ENCODE measurements around the gene SLX4. TPM values are rescaled to one million over a fixed set of nuclear protein-coding genes. Genes with fewer than 3 reads are reported as not detected.

The SLX4 gene
- polyA plus RNA-seq, 1 experiment = 1.6 TPM

- Histone ChIP-seq H3K9me3 (ENCODE audit: control insufficient read depth, insufficient read depth, low read length) (no peaks in the 10 kb centered on the region; the same call in 1 of the 2 replicates), H3K27me3 (ENCODE audit: control insufficient read depth, insufficient read depth, low read length) (no peaks in the 10 kb centered on the region), H3K4me3 (ENCODE audit: low read depth, low read length) (no peak overlapping the region), H3K27ac (ENCODE audit: low read depth, low read length) (no peak overlapping the region)
- POLR2A ChIA-PET = no interaction called here
- DNase-seq (ENCODE audit: low read depth, low spot score) = no peak
- CTCF ChIA-PET = no interaction called here
- TF ChIP-seq CTCF (IDR thresholded peaks at IDR 0.05; ENCODE audit: low read depth, low read length) = no peak
Observed at GRCh38 chr16:3625331-3625730, 13.9 kb upstream of the SLX4 start.

- Histone ChIP-seq H3K27ac (ENCODE audit: low read depth, low read length) (no peak overlapping the region), H3K27me3 (ENCODE audit: control insufficient read depth, insufficient read depth, low read length) (no peaks in the 10 kb centered on the region), H3K9me3 (ENCODE audit: control insufficient read depth, insufficient read depth, low read length) (no peaks in the 10 kb centered on the region), H3K4me3 (ENCODE audit: low read depth, low read length) (no peak overlapping the region)
- POLR2A ChIA-PET = no interaction called here
- CTCF ChIA-PET = no interaction called here
- DNase-seq (ENCODE audit: low read depth, low spot score) = no peak
- no peak for TF ChIP-seq CTCF (IDR thresholded peaks at IDR 0.05; ENCODE audit: low read depth, low read length)
Observed at GRCh38 chr16:3623642-3624041, 12.2 kb upstream of the SLX4 start.

- no peak for DNase-seq (ENCODE audit: low read depth, low spot score)
- no peaks in the 10 kb centered on the region for H3K9me3 ChIP-seq (ENCODE audit: control insufficient read depth, insufficient read depth, low read length)
- no peaks in the 10 kb centered on the region for H3K27me3 ChIP-seq (ENCODE audit: control insufficient read depth, insufficient read depth, low read length)
- ChIA-PET POLR2A (no interaction called here), CTCF (no interaction called here)
- no peak for TF ChIP-seq CTCF (IDR thresholded peaks at IDR 0.05; ENCODE audit: low read depth, low read length)
- H3K27ac ChIP-seq (ENCODE audit: low read depth, low read length) = no peak overlapping the region
- no peak overlapping the region for H3K4me3 ChIP-seq (ENCODE audit: low read depth, low read length)
Observed at GRCh38 chr16:3618769-3619141, 7.3 kb upstream of the SLX4 start.

GRCh38 chr16:3612510-3613466 lies 1.4 kb upstream of the SLX4 start:
- ChIA-PET POLR2A (no interaction called here), CTCF (no interaction called here)
- no peak for DNase-seq (ENCODE audit: low read depth, low spot score)
- Histone ChIP-seq H3K9me3 (ENCODE audit: control insufficient read depth, insufficient read depth, low read length) (peaks cover 7% of the 10 kb centered on the region; the same call in 1 of the 2 replicates), H3K27me3 (ENCODE audit: control insufficient read depth, insufficient read depth, low read length) (no peaks in the 10 kb centered on the region), H3K4me3 (ENCODE audit: low read depth, low read length) (peak overlapping the region; percentile 98), H3K27ac (ENCODE audit: low read depth, low read length) (no peak overlapping the region)
- no peak for TF ChIP-seq CTCF (IDR thresholded peaks at IDR 0.05; ENCODE audit: low read depth, low read length)

GRCh38 chr16:3610698-3611145 lies 684 bp downstream of the SLX4 start:
- TF ChIP-seq CTCF (IDR thresholded peaks at IDR 0.05; ENCODE audit: low read depth, low read length) = no peak
- no peak for DNase-seq (ENCODE audit: low read depth, low spot score)
- Histone ChIP-seq H3K9me3 (ENCODE audit: control insufficient read depth, insufficient read depth, low read length) (peaks cover 7% of the 10 kb centered on the region; the same call in 1 of the 2 replicates), H3K4me3 (ENCODE audit: low read depth, low read length) (peak overlapping the region; percentile 84), H3K27ac (ENCODE audit: low read depth, low read length) (no peak overlapping the region), H3K27me3 (ENCODE audit: control insufficient read depth, insufficient read depth, low read length) (no peaks in the 10 kb centered on the region)
- POLR2A ChIA-PET = no interaction called here
- CTCF ChIA-PET = no interaction called here

Measured in AG04450 (cell line).